Liver (tissue), 2 donors: ENCODE results near the gene KIF26A.

Experiments used
- CTCF ChIP-seq: fragments of 150-350 bp; IDR thresholded peaks from 2 replicates; pipeline ENCODE4 v1.5.1; 2017; ENCODE audit warnings: improper control_type of control experiment, low read depth, low read length; ENCODE audit not compliant: missing input control
- FOXA1 ChIP-seq: IDR thresholded peaks from 2 replicates; pipeline ENCODE4 v1.6.1; 2016; ENCODE audit warnings: antibody characterized with exemption
- ZBTB33 ChIP-seq: IDR thresholded peaks from 2 replicates; pipeline ENCODE4 v1.6.1; 2016; ENCODE audit warnings: antibody characterized with exemption
- donor health status: healthy.

GRCh38 chr14:104204660-104205149 lies 66.3 kb downstream of the KIF26A start:
- TF ChIP-seq CTCF (no peak), ZBTB33 (no peak), FOXA1 (no peak)
